OCI-LY3 (cell line): ENCODE data around the gene HERC4.

Experiments used
- H2AFZ ChIP-seq: fragments of 200-600, 300-600 bp; shearing (Covaris generic); 2 replicates; pipeline ENCODE4 v1.6.0; 2014; ENCODE audit warnings: antibody characterized with exemption, low read depth, low read length
- H3K27ac ChIP-seq: fragments of 200-600, 300-600 bp; sonication (generic); 2 replicates; pipeline ENCODE4 v1.5.1; 2014; ENCODE audit warnings: mild to moderate bottlenecking, low read length, moderate library complexity, mixed read lengths
- H3K27me3 ChIP-seq: fragments of 200-600, 300-600 bp; sonication (generic); 2 replicates; pipeline ENCODE4 v1.6.1; 2014; ENCODE audit warnings: low read depth, low read length, mixed read lengths
- H3K36me3 ChIP-seq: fragments of 200-600, 300-600 bp; sonication (generic); replicated peaks from 2 replicates; pipeline ENCODE3; 2014; ENCODE audit warnings: low read depth, low read length, mixed read lengths
- H3K4me1 ChIP-seq: fragments of 300-600, 200-600 bp; sonication (generic); 2 replicates; pipeline ENCODE4 v1.6.1; 2014; ENCODE audit warnings: low read length, mixed read lengths
- H3K4me2 ChIP-seq: fragments of 200-600, 300-600 bp; sonication (generic); 2 replicates; pipeline ENCODE4 v1.6.1; 2014; ENCODE audit warnings: low read length, mixed read lengths
- H3K4me3 ChIP-seq: fragments of 300-600, 200-600 bp; sonication (generic); 2 replicates; pipeline ENCODE4 v1.5.1; 2014; ENCODE audit warnings: antibody characterized with exemption, mild to moderate bottlenecking, low read length, moderate library complexity
- H3K79me2 ChIP-seq: fragments of 300-600, 200-600 bp; shearing (Covaris generic); 2 replicates; pipeline ENCODE4 v1.6.1; 2014; ENCODE audit warnings: mild to moderate bottlenecking, low read length, mixed read lengths
- H3K9ac ChIP-seq: fragments of 300-600, 200-600 bp; shearing (Covaris generic); 2 replicates; pipeline ENCODE4 v1.6.0; 2014; ENCODE audit warnings: mild to moderate bottlenecking, low read length, moderate library complexity
- H3K9me3 ChIP-seq: fragments of 200-600, 300-600 bp; shearing (Covaris generic); 2 replicates; pipeline ENCODE4 v1.6.1; 2014; ENCODE audit warnings: low read length, mixed read lengths; ENCODE audit not compliant: insufficient read depth
- H4K20me1 ChIP-seq: fragments of 200-600, 300-600 bp; sonication (generic); 2 replicates; pipeline ENCODE4 v1.6.1; 2016; ENCODE audit warnings: low read length, mixed read lengths; ENCODE audit not compliant: insufficient read depth
- EZH2phosphoT487 ChIP-seq: fragments of 200-600 bp; shearing (Covaris generic); IDR thresholded peaks from 2 replicates; pipeline ENCODE4 v1.6.1; 2018; ENCODE audit warnings: antibody characterized with exemption, mixed run types, low read depth
- TF ChIP-seq, protein P1 (sequence below): fragments of 200-600, 300-600 bp; sonication (generic); IDR thresholded peaks from 2 replicates; pipeline ENCODE4 v1.5.1; 2014; ENCODE audit warnings: antibody characterized with exemption, low read length, low read depth

Gene HERC4

GRCh38 chr10:68103261-68103878 is 28.3 kb upstream of the HERC4 start:
- Histone ChIP-seq H3K4me1 (no peaks in the 10 kb centered on the region), H4K20me1 (no peaks in the 10 kb centered on the region), H3K4me3 (no peak overlapping the region), H3K4me2 (no peak overlapping the region), H3K9ac (no peak overlapping the region), H3K27ac (no peak overlapping the region), H3K27me3 (no peaks in the 10 kb centered on the region), H2AFZ (no peak overlapping the region), H3K79me2 (no peaks in the 10 kb centered on the region), H3K36me3 (no peaks in the 10 kb centered on the region), H3K9me3 (no peaks in the 10 kb centered on the region)
- TF ChIP-seq EZH2phosphoT487, result no peak
- TF ChIP-seq, protein P1, sequence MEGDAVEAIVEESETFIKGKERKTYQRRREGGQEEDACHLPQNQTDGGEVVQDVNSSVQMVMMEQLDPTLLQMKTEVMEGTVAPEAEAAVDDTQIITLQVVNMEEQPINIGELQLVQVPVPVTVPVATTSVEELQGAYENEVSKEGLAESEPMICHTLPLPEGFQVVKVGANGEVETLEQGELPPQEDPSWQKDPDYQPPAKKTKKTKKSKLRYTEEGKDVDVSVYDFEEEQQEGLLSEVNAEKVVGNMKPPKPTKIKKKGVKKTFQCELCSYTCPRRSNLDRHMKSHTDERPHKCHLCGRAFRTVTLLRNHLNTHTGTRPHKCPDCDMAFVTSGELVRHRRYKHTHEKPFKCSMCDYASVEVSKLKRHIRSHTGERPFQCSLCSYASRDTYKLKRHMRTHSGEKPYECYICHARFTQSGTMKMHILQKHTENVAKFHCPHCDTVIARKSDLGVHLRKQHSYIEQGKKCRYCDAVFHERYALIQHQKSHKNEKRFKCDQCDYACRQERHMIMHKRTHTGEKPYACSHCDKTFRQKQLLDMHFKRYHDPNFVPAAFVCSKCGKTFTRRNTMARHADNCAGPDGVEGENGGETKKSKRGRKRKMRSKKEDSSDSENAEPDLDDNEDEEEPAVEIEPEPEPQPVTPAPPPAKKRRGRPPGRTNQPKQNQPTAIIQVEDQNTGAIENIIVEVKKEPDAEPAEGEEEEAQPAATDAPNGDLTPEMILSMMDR, result no peak

- Histone ChIP-seq H3K4me2 (no peak overlapping the region), H3K79me2 (no peaks in the 10 kb centered on the region), H3K9ac (no peak overlapping the region), H2AFZ (no peak overlapping the region), H3K4me3 (no peak overlapping the region), H3K27me3 (no peaks in the 10 kb centered on the region), H4K20me1 (no peaks in the 10 kb centered on the region), H3K4me1 (no peaks in the 10 kb centered on the region), H3K36me3 (no peaks in the 10 kb centered on the region), H3K27ac (no peak overlapping the region), H3K9me3 (no peaks in the 10 kb centered on the region)
- TF ChIP-seq EZH2phosphoT487, result no peak
- TF ChIP-seq, protein P1, result no peak
Measured at GRCh38 chr10:68101066-68101465, 26.0 kb upstream of the HERC4 start.

DNA sequence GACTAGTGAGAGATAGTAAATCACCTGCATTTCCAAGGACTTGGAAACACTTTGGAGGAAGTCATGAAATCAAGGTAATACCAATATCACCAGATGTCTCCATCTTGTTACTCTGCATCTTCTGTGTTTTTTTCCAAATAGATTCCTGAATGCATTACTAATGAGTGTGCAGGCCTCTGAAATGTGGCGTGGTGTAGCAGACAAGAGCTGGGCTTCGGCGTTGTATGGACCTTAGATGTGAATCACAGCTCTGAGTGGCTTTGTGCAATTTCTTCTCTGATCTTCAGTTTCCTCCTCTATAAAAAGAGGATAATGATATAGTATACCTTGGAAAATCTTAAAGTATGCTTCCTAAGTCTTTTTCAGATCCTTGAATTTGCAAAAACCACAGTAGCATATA is 24.7 kb upstream of the HERC4 start:
- Histone ChIP-seq H3K4me2 (no peak overlapping the region), H3K79me2 (no peaks in the 10 kb centered on the region), H3K9me3 (no peaks in the 10 kb centered on the region), H3K27ac (no peak overlapping the region), H2AFZ (no peak overlapping the region), H3K9ac (no peak overlapping the region), H3K36me3 (no peaks in the 10 kb centered on the region), H3K27me3 (no peaks in the 10 kb centered on the region), H3K4me1 (no peaks in the 10 kb centered on the region), H4K20me1 (no peaks in the 10 kb centered on the region), H3K4me3 (no peak overlapping the region)
- TF ChIP-seq, protein P1, result no peak
- no peak for TF ChIP-seq EZH2phosphoT487

GRCh38 chr10:68096913-68097516 is 21.9 kb upstream of the HERC4 start:
- H3K36me3 ChIP-seq, result no peaks in the 10 kb centered on the region
- no peaks in the 10 kb centered on the region for H4K20me1 ChIP-seq
- H3K4me3 ChIP-seq, result no peak overlapping the region
- no peaks in the 10 kb centered on the region for H3K9me3 ChIP-seq
- no peaks in the 10 kb centered on the region for H3K27me3 ChIP-seq
- H3K27ac ChIP-seq, result no peak overlapping the region
- no peaks in the 10 kb centered on the region for H3K4me1 ChIP-seq
- no peak overlapping the region for H2AFZ ChIP-seq
- no peaks in the 10 kb centered on the region for H3K79me2 ChIP-seq
- H3K4me2 ChIP-seq, result no peak overlapping the region
- TF ChIP-seq EZH2phosphoT487, result no peak
- TF ChIP-seq, protein P1, result no peak
- H3K9ac ChIP-seq, result no peak overlapping the region
